COLO668 (cell line): ENCODE results near the gene AKT1.
A peak's percentile ranks its signal among the peaks of the same experiment; 100 is the strongest.
"Not testable (repeated sequence)": the region's sequence is repeated elsewhere in the genome, so short reads cannot be mapped to it uniquely, and the experiment has no call there.

ENCODE experiments used
- DNase-seq: peaks from one replicate; lab custom pipeline; 2025; ENCODE audit not compliant: unreplicated experiment; lab: John Stamatoyannopoulos, UW

AKT1 gene

GRCh38 chr14:104755621-104756020, 39.9 kb downstream of the AKT1 start:
- no peak for DNase-seq

- no peak for DNase-seq
Observed at GRCh38 chr14:104754213-104754851, 41.2 kb downstream of the AKT1 start.

GRCh38 chr14:104753528-104754212, 41.9 kb downstream of the AKT1 start:
- DNase-seq = peak; percentile 32

GRCh38 chr14:104752735-104753527, 42.6 kb downstream of the AKT1 start, which contains the start of gene SIVA1:
Gene SIVA1, plus strand, starts transcription at chr14:104753147. Its CDS starts 55 bp downstream, at chr14:104753202.
- peak; percentile 100 for DNase-seq

GRCh38 chr14:104752423-104752734, 43.2 kb downstream of the AKT1 start:
- no peak for DNase-seq

- DNase-seq = no peak
Observed at GRCh38 chr14:104751539-104752422, 43.8 kb downstream of the AKT1 start.

GRCh38 chr14:104750753-104751057, 44.8 kb downstream of the AKT1 start:
- DNase-seq = not testable (repeated sequence)

- no peak for DNase-seq
Observed at GRCh38 chr14:104750056-104750752, 45.3 kb downstream of the AKT1 start.

GRCh38 chr14:104749111-104749649, 46.4 kb downstream of the AKT1 start:
- DNase-seq = peak; percentile 88

GRCh38 chr14:104747876-104748275, 47.7 kb downstream of the AKT1 start:
- peak; percentile 50 for DNase-seq

- peak; percentile 65 for DNase-seq
Observed at GRCh38 chr14:104746934-104747481, 48.5 kb downstream of the AKT1 start.

GRCh38 chr14:104746071-104746545, 49.4 kb downstream of the AKT1 start:
- no peak for DNase-seq

- DNase-seq = no peak
Observed at GRCh38 chr14:104745431-104745830, 50.1 kb downstream of the AKT1 start.

- DNase-seq = no peak
Observed at GRCh38 chr14:104744484-104744883, 51.1 kb downstream of the AKT1 start.

GRCh38 chr14:104743461-104744380, 51.8 kb downstream of the AKT1 start:
- DNase-seq = no peak

GRCh38 chr14:104742586-104743455, 52.7 kb downstream of the AKT1 start:
- no peak for DNase-seq

- DNase-seq = no peak
Observed at GRCh38 chr14:104741803-104742251, 53.7 kb downstream of the AKT1 start.
